ENCODE measurements around the gene PI4KA. TPM values are rescaled to one million over a fixed set of nuclear protein-coding genes. Genes with fewer than 3 reads are reported as not detected.

Gene PI4KA
- total RNA-seq, 3 donors from 2014 or later = 62.7 to 103 (median 73.5) TPM

GRCh38 chr22:20853236-20853660 lies 5.4 kb downstream of the PI4KA start:
- H3K9me3 ChIP-seq = no peaks in the 10 kb centered on the region
- peaks cover 0 to 8% of the 10 kb centered on the region in 2 donors for H3K4me1 ChIP-seq
- H3K27ac ChIP-seq = peak overlapping the region in 1 of 2 donors; percentile 12
- no peak for TF ChIP-seq CTCF (IDR thresholded peaks at IDR 0.05)
- H3K27me3 ChIP-seq = no peaks in the 10 kb centered on the region
- no peak for DNase-seq (ENCODE audit: low spot score in 2 of 2)
- intact Hi-C loops (cut with DNase I; ENCODE audit: low total_unique reads) = no loop called here
- H3K4me3 ChIP-seq = no peak overlapping the region
- no peaks in the 10 kb centered on the region for H3K36me3 ChIP-seq

- no peak overlapping the region for H3K4me3 ChIP-seq
- H3K9me3 ChIP-seq = no peaks in the 10 kb centered on the region
- intact Hi-C loops (cut with DNase I; ENCODE audit: low total_unique reads) = no loop called here
These were observed 6.1 kb downstream of the PI4KA start for GRCh38 chr22:20852503-20852902.

GRCh38 chr22:20852076-20852475 lies 6.5 kb downstream of the PI4KA start:
- Histone ChIP-seq H3K4me3 (no peak overlapping the region), H3K36me3 (no peaks in the 10 kb centered on the region), H3K27me3 (no peaks in the 10 kb centered on the region), H3K9me3 (no peaks in the 10 kb centered on the region), H3K4me1 (peaks cover 0 to 4% of the 10 kb centered on the region in 2 donors), H3K27ac (no peak overlapping the region)
- TF ChIP-seq POLR2AphosphoS5 (IDR thresholded peaks at IDR 0.05) = no peak
- intact Hi-C loops (cut with DNase I; ENCODE audit: low total_unique reads) = no loop called here
- DNase-seq (ENCODE audit: low spot score in 2 of 2) = no peak

More at GRCh38 chr22:20852503-20852902, 6.1 kb downstream of the PI4KA start:
- no peak for DNase-seq (ENCODE audit: low spot score in 2 of 2)
- H3K36me3 ChIP-seq = no peaks in the 10 kb centered on the region
- TF ChIP-seq CTCF (IDR thresholded peaks at IDR 0.05) (no peak), POLR2AphosphoS5 (IDR thresholded peaks at IDR 0.05) (no peak), POLR2A (IDR thresholded peaks at IDR 0.05) (no peak)
- peak overlapping the region in 1 of 2 donors; percentile 12 for H3K27ac ChIP-seq
- no peaks in the 10 kb centered on the region for H3K27me3 ChIP-seq
- peaks cover 0 to 8% of the 10 kb centered on the region in 2 donors for H3K4me1 ChIP-seq

GRCh38 chr22:20847318-20847822 lies 11.2 kb downstream of the PI4KA start:
- no peaks in the 10 kb centered on the region for H3K9me3 ChIP-seq
- no peak overlapping the region for H3K27ac ChIP-seq
- TF ChIP-seq CTCF (IDR thresholded peaks at IDR 0.05) (no peak), POLR2A (IDR thresholded peaks at IDR 0.05) (no peak), POLR2AphosphoS5 (IDR thresholded peaks at IDR 0.05) (no peak)
- no peak overlapping the region for H3K4me3 ChIP-seq
- no peaks in the 10 kb centered on the region for H3K27me3 ChIP-seq
- no peaks in the 10 kb centered on the region for H3K4me1 ChIP-seq
- intact Hi-C loops (cut with DNase I; ENCODE audit: low total_unique reads) = no loop called here
- no peak for DNase-seq (ENCODE audit: low spot score in 2 of 2)
- H3K36me3 ChIP-seq = no peaks in the 10 kb centered on the region

GRCh38 chr22:20844055-20845037 lies 14.3 kb downstream of the PI4KA start:
- no peak for TF ChIP-seq CTCF (IDR thresholded peaks at IDR 0.05)
- no peak for TF ChIP-seq POLR2AphosphoS5 (IDR thresholded peaks at IDR 0.05)
- no peak for TF ChIP-seq POLR2A (IDR thresholded peaks at IDR 0.05)
- intact Hi-C loops (cut with DNase I; ENCODE audit: low total_unique reads) = no loop called here
- no peaks in the 10 kb centered on the region for H3K36me3 ChIP-seq
- no peaks in the 10 kb centered on the region for H3K27me3 ChIP-seq
- H3K4me1 ChIP-seq = no peaks in the 10 kb centered on the region
- H3K9me3 ChIP-seq = no peaks in the 10 kb centered on the region
- no peak overlapping the region for H3K27ac ChIP-seq
- DNase-seq (ENCODE audit: low spot score in 2 of 2) = no peak
- H3K4me3 ChIP-seq = no peak overlapping the region

Data from breast epithelium (tissue), 4 donors.